Stimulated activated CD4-positive, alpha-beta T cell treated with anti-CD3 and anti-CD28 coated beads, Interleukin-4, amount 100 ng/mL, for 48 hours (primary cell): Measurements from ENCODE around the gene CYB561A3.

Source experiments
- DNase-seq, 2 donors: peaks; one replicate each; pipeline ENCODE4 v3.0.0-alpha.2; 2020; ENCODE audit warnings: low read depth in 2 of 2

The CYB561A3 gene

GRCh38 chr11:61345170-61345610 is 16.5 kb downstream of the CYB561A3 start:
- no peak for DNase-seq

- no peak for DNase-seq
These were observed 17.6 kb downstream of the CYB561A3 start for GRCh38 chr11:61343792-61344745.

- DNase-seq, result no peak
These were observed 19.4 kb downstream of the CYB561A3 start for GRCh38 chr11:61342207-61342803.

GRCh38 chr11:61341706-61342105 is 20.0 kb downstream of the CYB561A3 start:
- no peak for DNase-seq

- no peak for DNase-seq
These were observed 20.7 kb downstream of the CYB561A3 start for GRCh38 chr11:61340979-61341378.

GRCh38 chr11:61339490-61339878 is 22.2 kb downstream of the CYB561A3 start:
- DNase-seq, result no peak

- no peak for DNase-seq
These were observed 22.7 kb downstream of the CYB561A3 start for GRCh38 chr11:61338783-61339489.

- DNase-seq, result no peak
These were observed 23.8 kb downstream of the CYB561A3 start for GRCh38 chr11:61337706-61338470.

- DNase-seq, result peak; percentile 72
These were observed 25.3 kb downstream of the CYB561A3 start for GRCh38 chr11:61336171-61336935.

- DNase-seq, result no peak
These were observed 26.3 kb downstream of the CYB561A3 start for GRCh38 chr11:61335355-61335710.

GRCh38 chr11:61334434-61335354 is 27.0 kb downstream of the CYB561A3 start:
- no peak for DNase-seq

- DNase-seq, result no peak
These were observed 27.9 kb downstream of the CYB561A3 start for GRCh38 chr11:61333550-61334433.

- DNase-seq, result peak; percentile 95 to 96
These were observed 28.7 kb downstream of the CYB561A3 start, which contains the start of the genes DDB1 and TKFC for GRCh38 chr11:61332797-61333549. Gene DDB1, minus strand, starts transcription at chr11:61333105. Its CDS starts 137 bp downstream, at chr11:61332968. Gene TKFC, plus strand, starts transcription at chr11:61333228. Its CDS starts 1,501 bp downstream, at chr11:61334729.

GRCh38 chr11:61332281-61332796 is 29.3 kb downstream of the CYB561A3 start:
- DNase-seq, result no peak

- DNase-seq, result no peak
These were observed 30.0 kb downstream of the CYB561A3 start for GRCh38 chr11:61331651-61332050.

GRCh38 chr11:61329871-61330270 is 31.8 kb downstream of the CYB561A3 start:
- DNase-seq, result no peak

GRCh38 chr11:61328351-61328750 is 33.3 kb downstream of the CYB561A3 start:
- DNase-seq, result no peak

GRCh38 chr11:61327669-61328071 is 34.0 kb downstream of the CYB561A3 start:
- DNase-seq, result no peak
